ENCODE data around the gene JAKMIP2.

Gene JAKMIP2

DNA sequence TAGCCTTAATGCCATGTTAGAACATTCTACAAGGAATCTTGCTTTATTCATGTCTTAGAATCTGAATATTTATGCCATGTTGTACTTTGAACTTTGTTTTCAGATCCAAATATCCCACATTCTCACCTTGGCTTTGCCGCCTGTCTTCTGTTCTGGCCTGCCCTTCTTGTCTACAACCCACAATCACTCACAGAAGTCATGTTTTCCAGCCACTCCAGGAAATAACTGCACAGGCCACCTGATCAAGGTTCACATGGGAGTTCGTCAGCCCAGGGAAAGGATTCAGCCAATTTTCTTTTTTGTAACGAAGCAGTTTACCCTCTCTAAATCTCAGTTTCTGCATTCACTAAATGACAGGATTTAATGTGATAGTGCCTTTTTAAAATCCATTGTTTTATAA, 70.5 kb downstream of the JAKMIP2 start:
- FAIRE-seq (no peak), DNase-seq (ENCODE audit: insufficient read length, low spot score) (no peak)
- TF ChIP-seq POU2F2 (IDR thresholded peaks at IDR 0.05; ENCODE audit: low read depth, low read length) (no peak), POLR2AphosphoS5 (IDR thresholded peaks at IDR 0.05; ENCODE audit: low read depth, low read length) (no peak), POLR2A (IDR thresholded peaks at IDR 0.05; ENCODE audit: low read depth, low read length) (no peak), TAF1 (IDR thresholded peaks at IDR 0.05; ENCODE audit: low read depth, low read length) (no peak), SPI1 (IDR thresholded peaks at IDR 0.05; ENCODE audit: low read depth, low read length) (no peak), PAX5 (IDR thresholded peaks at IDR 0.05; ENCODE audit: insufficient read depth, low read length, severe bottlenecking) (no peak)

DNA sequence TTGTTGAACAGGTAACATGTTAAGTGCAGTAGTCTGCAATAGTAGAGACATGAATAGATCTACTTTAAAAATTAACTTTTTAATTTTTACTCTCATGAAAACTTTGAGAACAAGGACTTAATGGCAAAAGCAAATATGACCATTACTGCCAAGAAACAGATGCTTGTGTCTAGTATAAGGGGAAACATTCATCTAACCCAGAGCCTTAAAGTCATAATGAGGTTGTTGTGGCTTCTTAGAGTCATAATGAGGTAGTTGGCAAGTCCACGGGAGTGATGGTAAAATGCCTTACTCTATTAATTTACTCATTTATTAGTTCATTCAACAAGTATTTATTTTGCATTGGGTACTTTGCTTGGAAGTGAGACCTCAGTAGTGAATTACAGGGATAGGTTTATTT, 71.5 kb downstream of the JAKMIP2 start:
- DNase-seq (ENCODE audit: insufficient read length, low spot score) (no peak), FAIRE-seq (no peak)
- TF ChIP-seq POLR2AphosphoS5 (IDR thresholded peaks at IDR 0.05; ENCODE audit: low read depth, low read length) (no peak), TAF1 (IDR thresholded peaks at IDR 0.05; ENCODE audit: low read depth, low read length) (no peak), SPI1 (IDR thresholded peaks at IDR 0.05; ENCODE audit: low read depth, low read length) (no peak), PAX5 (IDR thresholded peaks at IDR 0.05; ENCODE audit: insufficient read depth, low read length, severe bottlenecking) (no peak), POU2F2 (IDR thresholded peaks at IDR 0.05; ENCODE audit: low read depth, low read length) (no peak), POLR2A (IDR thresholded peaks at IDR 0.05; ENCODE audit: low read depth, low read length) (no peak)

DNA sequence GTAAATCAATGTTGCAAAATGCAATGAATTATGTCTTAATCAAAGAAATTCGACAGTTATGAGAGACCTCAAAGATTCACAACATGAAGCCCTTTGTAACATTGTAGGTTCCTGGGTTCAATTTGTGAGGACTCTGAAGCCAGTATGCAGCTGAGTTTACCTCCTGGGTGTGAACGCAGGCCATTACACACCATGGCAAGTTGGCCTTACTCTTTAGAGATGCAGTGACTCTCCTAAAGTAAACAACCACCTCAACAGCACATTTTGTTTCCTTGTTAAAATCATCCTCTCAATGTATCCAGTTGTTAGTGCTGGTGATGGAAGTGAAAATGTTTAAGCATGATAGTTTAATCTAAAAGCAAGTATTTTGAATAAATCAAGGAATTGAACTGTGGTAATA, 73.8 kb downstream of the JAKMIP2 start:
- no peak for DNase-seq (ENCODE audit: insufficient read length, low spot score)
- TF ChIP-seq PAX5 (IDR thresholded peaks at IDR 0.05; ENCODE audit: insufficient read depth, low read length, severe bottlenecking) (no peak), POLR2A (IDR thresholded peaks at IDR 0.05; ENCODE audit: low read depth, low read length) (no peak), SPI1 (IDR thresholded peaks at IDR 0.05; ENCODE audit: low read depth, low read length) (no peak), TAF1 (IDR thresholded peaks at IDR 0.05; ENCODE audit: low read depth, low read length) (no peak), POU2F2 (IDR thresholded peaks at IDR 0.05; ENCODE audit: low read depth, low read length) (no peak), POLR2AphosphoS5 (IDR thresholded peaks at IDR 0.05; ENCODE audit: low read depth, low read length) (no peak)
- FAIRE-seq: no peak

GRCh38 chr5:147704544-147704943, 78.0 kb downstream of the JAKMIP2 start:
- FAIRE-seq (no peak), DNase-seq (ENCODE audit: insufficient read length, low spot score) (no peak)
- TF ChIP-seq TAF1 (IDR thresholded peaks at IDR 0.05; ENCODE audit: low read depth, low read length) (no peak), SPI1 (IDR thresholded peaks at IDR 0.05; ENCODE audit: low read depth, low read length) (peak; percentile 70), PAX5 (IDR thresholded peaks at IDR 0.05; ENCODE audit: insufficient read depth, low read length, severe bottlenecking) (no peak), POLR2A (IDR thresholded peaks at IDR 0.05; ENCODE audit: low read depth, low read length) (no peak), POLR2AphosphoS5 (IDR thresholded peaks at IDR 0.05; ENCODE audit: low read depth, low read length) (no peak), POU2F2 (IDR thresholded peaks at IDR 0.05; ENCODE audit: low read depth, low read length) (no peak)

- TF ChIP-seq TAF1 (IDR thresholded peaks at IDR 0.05; ENCODE audit: low read depth, low read length): no peak
- no peak for TF ChIP-seq PAX5 (IDR thresholded peaks at IDR 0.05; ENCODE audit: insufficient read depth, low read length, severe bottlenecking)
- no peak for TF ChIP-seq POU2F2 (IDR thresholded peaks at IDR 0.05; ENCODE audit: low read depth, low read length)
- no peak for TF ChIP-seq POLR2A (IDR thresholded peaks at IDR 0.05; ENCODE audit: low read depth, low read length)
- TF ChIP-seq SPI1 (IDR thresholded peaks at IDR 0.05; ENCODE audit: low read depth, low read length): no peak
- TF ChIP-seq POLR2AphosphoS5 (IDR thresholded peaks at IDR 0.05; ENCODE audit: low read depth, low read length): no peak
- FAIRE-seq: no peak
- no peak for DNase-seq (ENCODE audit: insufficient read length, low spot score)
These were observed 81.1 kb downstream of the JAKMIP2 start for GRCh38 chr5:147701468-147701867.

DNA sequence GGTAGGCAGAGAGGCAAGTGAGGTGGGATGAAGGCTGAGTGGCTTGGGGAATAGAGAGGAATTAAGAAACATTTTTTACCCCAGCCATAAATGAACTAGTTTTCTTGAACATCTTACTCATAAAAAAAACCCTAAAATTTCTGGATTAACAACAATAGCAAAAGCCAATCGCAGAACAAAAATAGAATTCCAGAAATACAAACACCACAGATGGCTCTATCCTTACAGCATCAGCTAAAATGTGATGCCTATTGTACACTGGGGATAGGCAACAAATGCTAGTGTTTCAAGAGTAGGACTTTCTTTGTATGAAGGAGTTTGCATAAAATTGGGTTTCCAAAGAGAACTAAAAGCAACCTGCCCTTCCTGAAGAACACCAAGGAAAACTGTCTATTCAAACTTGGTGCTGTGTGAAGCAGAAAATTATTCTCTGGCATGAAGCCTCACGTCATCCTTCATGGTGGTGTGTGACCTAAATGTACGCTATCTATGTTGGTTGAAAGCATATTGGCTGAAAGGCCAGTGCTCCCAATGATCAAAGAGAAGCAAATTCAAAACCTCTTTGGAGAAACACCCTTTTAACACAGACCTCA, 82.9 kb downstream of the JAKMIP2 start:
- no peak for TF ChIP-seq SPI1 (IDR thresholded peaks at IDR 0.05; ENCODE audit: low read depth, low read length)
- no peak for TF ChIP-seq PAX5 (IDR thresholded peaks at IDR 0.05; ENCODE audit: insufficient read depth, low read length, severe bottlenecking)
- TF ChIP-seq TAF1 (IDR thresholded peaks at IDR 0.05; ENCODE audit: low read depth, low read length): no peak
- TF ChIP-seq POLR2AphosphoS5 (IDR thresholded peaks at IDR 0.05; ENCODE audit: low read depth, low read length): no peak
- no peak for TF ChIP-seq POU2F2 (IDR thresholded peaks at IDR 0.05; ENCODE audit: low read depth, low read length)
- TF ChIP-seq POLR2A (IDR thresholded peaks at IDR 0.05; ENCODE audit: low read depth, low read length): no peak
- FAIRE-seq (no peak), DNase-seq (ENCODE audit: insufficient read length, low spot score) (no peak)

GRCh38 chr5:147697380-147697779, 85.1 kb downstream of the JAKMIP2 start:
- DNase-seq (ENCODE audit: insufficient read length, low spot score) (no peak), FAIRE-seq (no peak)
- no peak for TF ChIP-seq PAX5 (IDR thresholded peaks at IDR 0.05; ENCODE audit: insufficient read depth, low read length, severe bottlenecking)
- TF ChIP-seq TAF1 (IDR thresholded peaks at IDR 0.05; ENCODE audit: low read depth, low read length): no peak
- TF ChIP-seq SPI1 (IDR thresholded peaks at IDR 0.05; ENCODE audit: low read depth, low read length): no peak

DNA sequence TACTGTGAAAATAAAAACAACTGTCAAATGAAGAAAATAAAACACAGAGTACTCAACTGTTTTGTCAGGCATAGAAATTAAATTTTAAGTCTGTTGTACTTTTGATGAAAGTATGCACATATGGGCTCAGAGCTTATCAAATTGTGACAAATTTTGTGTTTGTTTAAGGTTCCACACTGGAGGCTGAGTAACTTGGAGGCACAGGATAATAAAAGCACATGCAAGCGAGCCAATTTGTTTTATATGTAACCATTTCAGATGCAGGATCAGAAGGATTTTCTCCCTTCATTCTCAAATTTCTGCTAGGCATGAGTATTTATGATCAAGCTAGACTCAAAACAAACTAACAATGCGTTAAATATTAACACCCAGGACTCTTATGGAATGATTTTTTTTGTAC, 87.8 kb downstream of the JAKMIP2 start:
- no peak for FAIRE-seq
- TF ChIP-seq PAX5 (IDR thresholded peaks at IDR 0.05; ENCODE audit: insufficient read depth, low read length, severe bottlenecking) (no peak), POLR2AphosphoS5 (IDR thresholded peaks at IDR 0.05; ENCODE audit: low read depth, low read length) (no peak), POLR2A (IDR thresholded peaks at IDR 0.05; ENCODE audit: low read depth, low read length) (no peak), POU2F2 (IDR thresholded peaks at IDR 0.05; ENCODE audit: low read depth, low read length) (no peak), TAF1 (IDR thresholded peaks at IDR 0.05; ENCODE audit: low read depth, low read length) (no peak), SPI1 (IDR thresholded peaks at IDR 0.05; ENCODE audit: low read depth, low read length) (no peak)

DNA sequence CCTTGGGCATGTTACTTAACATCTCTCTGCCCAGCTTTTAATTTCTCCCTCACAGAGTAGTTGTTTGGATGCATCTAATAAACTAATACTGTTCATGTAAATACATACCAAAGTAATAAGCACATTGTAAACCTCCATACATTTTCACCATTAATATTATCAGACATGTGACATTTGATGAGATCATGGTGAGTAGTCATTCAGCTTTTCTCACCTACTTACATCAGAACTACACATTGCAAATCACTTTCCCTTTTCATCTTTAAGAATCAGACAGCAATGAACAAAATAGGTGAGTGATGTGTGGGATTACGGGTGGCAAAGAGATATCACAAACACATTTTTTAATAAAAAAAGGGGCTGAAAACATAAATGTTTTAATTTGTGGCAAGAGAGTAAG, 89.3 kb downstream of the JAKMIP2 start:
- TF ChIP-seq SPI1 (IDR thresholded peaks at IDR 0.05; ENCODE audit: low read depth, low read length) (no peak), PAX5 (IDR thresholded peaks at IDR 0.05; ENCODE audit: insufficient read depth, low read length, severe bottlenecking) (no peak), TAF1 (IDR thresholded peaks at IDR 0.05; ENCODE audit: low read depth, low read length) (no peak), POU2F2 (IDR thresholded peaks at IDR 0.05; ENCODE audit: low read depth, low read length) (no peak), POLR2AphosphoS5 (IDR thresholded peaks at IDR 0.05; ENCODE audit: low read depth, low read length) (no peak), POLR2A (IDR thresholded peaks at IDR 0.05; ENCODE audit: low read depth, low read length) (no peak)
- no peak for FAIRE-seq
- no peak for DNase-seq (ENCODE audit: insufficient read length, low spot score)

More for the DNA sequence above, 87.8 kb downstream of the JAKMIP2 start:
- no peak for DNase-seq (ENCODE audit: insufficient read length, low spot score)

GRCh38 chr5:147691130-147691529, 91.4 kb downstream of the JAKMIP2 start:
- TF ChIP-seq POU2F2 (IDR thresholded peaks at IDR 0.05; ENCODE audit: low read depth, low read length) (no peak), TAF1 (IDR thresholded peaks at IDR 0.05; ENCODE audit: low read depth, low read length) (no peak), SPI1 (IDR thresholded peaks at IDR 0.05; ENCODE audit: low read depth, low read length) (no peak), POLR2AphosphoS5 (IDR thresholded peaks at IDR 0.05; ENCODE audit: low read depth, low read length) (no peak), POLR2A (IDR thresholded peaks at IDR 0.05; ENCODE audit: low read depth, low read length) (no peak), PAX5 (IDR thresholded peaks at IDR 0.05; ENCODE audit: insufficient read depth, low read length, severe bottlenecking) (no peak)
- DNase-seq (ENCODE audit: insufficient read length, low spot score): no peak
- FAIRE-seq: no peak

Data from GM12891 (cell line).